ENCODE results near the gene MSH5. TPM values are rescaled to one million over a fixed set of nuclear protein-coding genes. Genes with fewer than 3 reads are reported as not detected.

Gene MSH5
- total and polyA plus RNA-seq, 2 of the 13 experiments (the other 11 are each of a cell fraction or from before 2014, with no cell fraction given): 10.2 to 38.7 TPM

DNA sequence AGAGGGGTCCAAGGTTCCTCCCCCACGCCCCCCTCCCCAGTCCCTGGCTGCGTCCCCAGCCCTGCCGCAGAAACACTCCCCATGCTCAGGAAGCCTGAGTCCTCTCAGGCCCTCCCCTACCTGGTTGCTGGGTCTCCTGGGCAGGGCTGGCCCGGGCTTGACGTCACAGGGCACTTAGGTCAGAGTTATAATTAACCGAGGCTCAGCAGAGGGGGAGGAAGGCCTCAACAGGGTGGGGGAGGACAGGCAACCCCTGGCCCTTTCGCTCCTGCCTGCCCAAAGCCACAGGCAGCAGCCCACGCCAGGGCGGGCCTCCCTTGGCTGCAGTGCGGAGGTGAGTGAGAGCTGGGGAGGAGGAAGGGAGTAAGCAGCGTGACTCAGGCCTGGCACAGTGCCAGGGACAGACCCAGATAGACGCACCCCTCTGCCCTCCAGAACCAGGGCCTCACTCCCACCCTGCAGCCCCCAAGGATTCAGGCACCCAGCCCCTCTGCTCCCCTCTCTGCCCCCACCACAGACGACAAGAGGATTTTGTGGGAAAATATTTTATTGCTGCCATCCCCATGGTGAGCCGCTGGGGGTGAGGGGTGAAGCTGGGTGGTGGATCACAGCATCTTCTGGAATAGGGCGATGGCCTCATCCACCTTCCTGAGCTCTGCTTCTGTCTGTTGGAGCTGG lies 37.3 kb downstream of the MSH5 start, which contains the start of gene VWA7 (continued):
- TF ChIP-seq GTF2F1 (IDR thresholded peaks at IDR 0.05; ENCODE audit: low read length): peak; percentile 87
- TF ChIP-seq ZNF274 (CRISPR knock-in tag; IDR thresholded peaks at IDR 0.05): 0 out of 2 replicates have a peak, but pooled peaks have one; percentile 73
- TF ChIP-seq HMG20B (CRISPR knock-in tag; conservative IDR thresholded peaks at IDR 0.05): peak; percentile 75
- no peak for TF ChIP-seq TCF12 (IDR thresholded peaks at IDR 0.05)
- 0 out of 2 replicates have a peak, but pooled peaks have one; percentile 64 for TF ChIP-seq TCF12 (CRISPR knock-in tag; IDR thresholded peaks at IDR 0.05)
- TF ChIP-seq PAWR (CRISPR knock-in tag; IDR thresholded peaks at IDR 0.05; ENCODE audit: borderline replicate concordance): no peak
- TF ChIP-seq ZNF282 (IDR thresholded peaks at IDR 0.05; ENCODE audit: partially characterized antibody): no peak
- 0 out of 2 replicates have a peak, but pooled peaks have one; percentile 82 for TF ChIP-seq ZNF850 (CRISPR knock-in tag; conservative IDR thresholded peaks at IDR 0.05)
- no peak for TF ChIP-seq MLLT10 (CRISPR knock-in tag; IDR thresholded peaks at IDR 0.05)
- TF ChIP-seq ZUFSP (CRISPR knock-in tag; IDR thresholded peaks at IDR 0.05; ENCODE audit: borderline replicate concordance): no peak
- TF ChIP-seq FOXP1 (IDR thresholded peaks at IDR 0.05): no peak
- peak; percentile 34; the same call in 1 of the 2 replicates for TF ChIP-seq FOXP1 (CRISPR knock-in tag; IDR thresholded peaks at IDR 0.05)
- peak; percentile 61; the same call in 1 of the 2 replicates for TF ChIP-seq MYC (CRISPR knock-in tag; IDR thresholded peaks at IDR 0.05; ENCODE audit: borderline replicate concordance)
- peak; percentile 81 for TF ChIP-seq RXRA (CRISPR knock-in tag; IDR thresholded peaks at IDR 0.05)
- TF ChIP-seq THAP8 (CRISPR knock-in tag; IDR thresholded peaks at IDR 0.05; ENCODE audit: borderline replicate concordance): no peak
- TF ChIP-seq ZMAT3 (CRISPR knock-in tag; conservative IDR thresholded peaks at IDR 0.05): 0 out of 2 replicates have a peak, but pooled peaks have one; percentile 23
- TF ChIP-seq AGO2 (optimal IDR thresholded peaks at IDR 0.05; ENCODE audit: low read depth, low read length): peak; percentile 97
- TF ChIP-seq ARID4A (CRISPR knock-in tag; IDR thresholded peaks at IDR 0.05; ENCODE audit: borderline replicate concordance): peak; percentile 84; the same call in 1 of the 2 replicates
- TF ChIP-seq ZNF326 (CRISPR knock-in tag; IDR thresholded peaks at IDR 0.05; ENCODE audit: borderline replicate concordance): 0 out of 2 replicates have a peak, but pooled peaks have one; percentile 58
- TF ChIP-seq NONO (IDR thresholded peaks at IDR 0.05): no peak
- TF ChIP-seq NONO (CRISPR knock-in tag; conservative IDR thresholded peaks at IDR 0.05): peak; percentile 93
- peak; percentile 81; the same call in 1 of the 2 replicates for TF ChIP-seq RXRB (CRISPR knock-in tag; IDR thresholded peaks at IDR 0.05; ENCODE audit: borderline replicate concordance)
- TF ChIP-seq ZNF747 (CRISPR knock-in tag; IDR thresholded peaks at IDR 0.05; ENCODE audit: borderline replicate concordance): peak; percentile 88; the same call in 1 of the 2 replicates
- TF ChIP-seq CEBPG (CRISPR knock-in tag; IDR thresholded peaks at IDR 0.05): peak; percentile 33; the same call in 1 of the 2 replicates
- peak; percentile 90; the same call in 1 of the 2 replicates for TF ChIP-seq CBX5 (CRISPR knock-in tag; IDR thresholded peaks at IDR 0.05; ENCODE audit: borderline replicate concordance)
- peak; percentile 75; the same call in 1 of the 2 replicates for TF ChIP-seq SP5 (CRISPR knock-in tag; IDR thresholded peaks at IDR 0.05; ENCODE audit: borderline replicate concordance, low read depth)

Measured in HepG2 (cell line).